UCSD-AML1 (cell line): ENCODE data around the gene DLK2.
"Not testable (repeated sequence)": the region's sequence is repeated elsewhere in the genome, so short reads cannot be mapped to it uniquely, and the experiment has no call there.

Experiments
- DNase-seq: peaks from one replicate; lab custom pipeline; 2025; ENCODE audit not compliant: unreplicated experiment; lab: John Stamatoyannopoulos, UW

Gene DLK2

DNA sequence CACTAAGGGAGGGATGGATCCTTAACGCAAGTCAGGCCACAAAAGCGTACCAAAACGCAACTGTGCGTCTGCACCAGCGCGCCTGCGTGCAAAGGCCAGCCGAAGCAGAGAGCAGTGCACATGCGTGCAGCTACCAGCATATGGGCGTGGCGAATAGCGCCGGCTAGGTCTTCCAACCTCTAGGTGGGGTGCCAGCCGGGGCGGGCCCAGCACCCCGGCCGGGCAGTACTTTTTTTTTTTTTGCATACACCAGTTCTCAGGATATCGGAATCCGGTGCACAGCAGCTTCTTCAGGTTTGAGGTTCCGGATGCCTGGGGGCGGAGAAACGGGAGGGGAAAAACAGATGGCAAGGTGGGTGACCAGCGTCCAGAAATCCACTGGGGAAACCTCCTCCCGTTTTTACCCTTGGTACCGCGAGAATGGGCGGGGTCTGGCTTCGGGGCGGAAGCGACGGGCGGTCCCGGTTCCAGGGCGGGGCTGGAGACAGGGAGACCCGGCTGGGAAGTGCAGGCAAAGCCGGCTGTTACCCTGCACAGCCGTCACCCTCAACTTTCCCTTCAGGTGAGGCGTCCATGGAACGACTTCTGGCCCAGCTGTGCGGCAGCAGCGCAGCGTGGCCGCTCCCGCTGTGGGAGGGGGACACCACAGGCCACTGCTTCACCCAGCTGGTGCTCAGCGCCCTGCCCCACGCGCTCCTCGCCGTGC is 27.8 kb downstream of the DLK2 start, which contains the start of gene ABCC10:
ABCC10 (plus strand) TSS at position 136 of the 706 bp plus-strand sequence; CDS start at position 574, 438 bp downstream.
- DNase-seq = peak; percentile 96

DNA sequence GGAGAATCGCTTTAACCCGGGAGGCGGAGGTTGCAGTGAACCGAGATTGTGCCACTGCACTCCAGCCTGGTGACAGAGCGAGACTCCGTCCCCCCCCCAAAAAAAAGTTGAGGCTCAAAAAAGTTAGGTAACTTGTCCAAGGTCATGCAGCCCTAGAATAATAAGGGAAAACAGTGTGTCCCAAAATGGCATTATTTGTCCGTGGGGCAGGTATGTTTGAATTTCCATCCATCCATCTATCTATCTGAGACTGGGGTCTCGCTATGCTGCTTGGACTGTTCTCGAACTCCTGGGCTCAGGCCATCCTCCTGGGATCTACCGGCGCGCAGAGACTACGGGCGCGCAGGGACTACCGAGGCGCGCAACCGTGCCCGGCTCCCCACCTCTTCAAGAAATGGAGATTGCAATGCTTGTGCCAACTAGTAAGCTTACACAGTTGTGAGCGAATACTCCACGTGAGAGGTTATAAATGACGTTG is 28.4 kb downstream of the DLK2 start:
- DNase-seq = no peak

DNA sequence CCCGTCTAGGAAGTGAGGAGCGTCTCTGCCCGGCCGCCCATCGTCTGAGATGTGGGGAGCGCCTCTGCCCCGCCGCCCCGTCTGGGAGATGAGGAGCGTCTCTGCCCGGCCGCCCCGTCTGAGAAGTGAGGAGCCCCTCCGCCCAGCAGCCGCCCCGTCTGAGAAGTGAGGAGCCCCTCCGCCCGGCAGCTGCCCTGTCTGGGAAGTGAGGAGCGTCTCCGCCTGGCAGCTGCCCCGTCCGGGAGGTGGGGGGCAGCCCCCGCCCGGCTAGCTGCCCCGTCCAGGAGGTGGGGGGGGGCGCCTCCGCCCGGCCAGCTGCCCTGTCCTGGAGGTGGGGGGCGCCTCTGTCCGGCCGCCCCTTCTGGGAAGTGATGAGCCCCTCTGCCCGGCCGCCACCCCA is 30.3 kb downstream of the DLK2 start:
- not testable (repeated sequence) for DNase-seq

DNA sequence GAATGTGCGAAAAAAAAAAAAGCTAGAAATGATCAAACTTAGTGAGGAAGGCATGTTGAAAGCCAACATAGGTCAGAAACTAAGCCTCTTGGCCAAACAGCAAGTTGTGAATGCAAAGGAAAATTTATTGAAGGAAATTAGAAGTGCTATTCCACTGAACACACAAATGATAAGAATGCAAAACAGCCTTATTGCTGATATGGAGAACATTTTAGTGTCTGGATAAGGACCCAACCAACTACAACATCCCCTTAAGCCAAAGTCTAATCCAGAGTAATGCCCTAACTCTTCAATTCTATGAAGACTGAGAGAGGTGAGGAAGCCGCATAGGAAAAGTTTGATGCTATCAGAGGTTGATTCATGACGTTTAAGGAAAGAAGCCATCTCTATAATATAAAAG is 33.5 kb downstream of the DLK2 start:
- DNase-seq = no peak

DNA sequence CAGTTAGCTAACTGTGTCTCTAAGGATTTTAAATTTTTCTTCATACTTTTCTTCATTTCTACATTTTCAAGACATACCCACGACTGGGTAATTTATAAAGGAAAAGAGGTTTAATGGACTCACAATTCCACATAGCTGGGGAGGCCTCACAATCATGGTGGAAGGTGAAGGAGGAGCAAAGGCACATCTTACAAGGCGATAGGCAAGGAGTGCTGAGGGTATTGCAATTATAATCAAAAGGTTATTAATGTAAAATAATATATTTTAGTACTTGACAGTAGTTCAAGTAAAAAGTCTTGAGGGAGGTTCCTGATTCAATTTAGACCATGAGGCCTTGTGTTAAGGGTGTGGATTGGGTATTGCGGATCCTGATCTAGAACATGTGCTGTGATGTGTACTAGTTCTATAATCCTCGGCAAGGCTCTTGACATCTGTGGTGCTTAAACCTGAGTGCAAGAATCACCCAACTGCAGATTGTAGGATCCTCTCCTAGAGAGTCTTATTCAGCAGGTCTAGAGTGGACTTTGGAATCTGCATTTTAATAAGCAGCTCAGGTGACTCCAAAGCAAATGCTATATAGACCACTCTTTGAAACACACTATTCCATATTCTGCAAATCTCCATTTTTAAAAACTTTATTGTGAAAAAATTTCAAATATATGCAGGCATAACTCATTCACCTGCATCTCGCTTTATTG is 35.2 kb downstream of the DLK2 start:
- no peak for DNase-seq

DNA sequence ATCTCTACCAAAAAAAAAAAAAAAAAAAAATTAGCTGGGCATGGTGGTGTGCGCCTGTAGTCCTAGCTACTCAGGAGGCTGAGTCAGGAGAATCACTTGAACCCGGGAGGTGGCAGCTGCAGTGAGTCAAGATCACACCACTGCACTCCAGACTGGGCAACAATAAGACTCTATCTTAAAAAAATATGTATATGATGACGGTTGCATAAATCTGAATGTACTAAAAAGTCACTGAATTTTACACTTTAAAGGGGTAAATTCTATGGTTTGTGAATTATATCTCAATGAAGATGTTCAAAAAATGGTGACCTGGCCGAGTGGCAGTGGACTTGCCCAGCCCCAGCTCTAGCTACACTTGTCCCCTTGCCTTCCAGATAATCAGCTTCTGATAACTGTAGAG is 38.4 kb downstream of the DLK2 start:
- DNase-seq = no peak

DNA sequence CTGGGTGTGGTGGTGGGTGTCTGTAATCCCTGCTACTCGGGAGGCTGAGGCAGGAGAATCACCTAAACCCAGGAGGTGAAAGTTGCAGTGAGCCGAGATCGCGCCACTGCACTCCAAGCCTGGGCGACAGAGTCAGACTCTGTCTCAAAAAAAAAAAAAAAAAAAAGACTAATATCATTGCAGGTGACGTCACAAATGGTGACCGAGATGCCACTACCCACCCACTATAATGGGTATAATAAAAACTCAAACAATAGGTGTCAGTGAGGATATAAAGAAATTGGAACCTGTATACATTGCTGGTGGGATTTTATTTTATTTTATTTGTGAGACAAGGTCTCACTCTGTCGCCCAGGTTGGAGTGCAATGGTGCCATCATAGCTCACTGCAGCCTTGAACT is 40.1 kb downstream of the DLK2 start:
- not testable (repeated sequence) for DNase-seq

DNA sequence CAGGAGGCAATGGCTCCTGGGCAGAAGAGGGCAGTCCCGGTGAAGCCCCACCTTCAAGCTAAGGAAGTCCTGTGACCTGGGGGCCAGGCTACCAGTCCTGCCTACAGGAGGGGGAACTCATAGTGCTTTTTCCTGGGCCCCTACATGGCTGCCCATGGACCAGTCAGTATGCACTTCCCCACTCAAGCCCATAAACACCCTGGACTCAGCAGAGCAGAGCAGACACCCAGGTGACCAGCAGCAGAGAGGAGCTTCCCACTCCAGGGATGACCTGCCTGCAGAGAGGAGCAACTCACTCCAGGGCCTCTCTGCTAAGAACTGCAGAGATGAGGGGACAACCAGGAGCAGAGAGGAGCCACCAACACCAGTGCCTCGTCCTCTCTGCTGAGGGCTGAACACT is 42.3 kb downstream of the DLK2 start:
- DNase-seq = no peak

DNA sequence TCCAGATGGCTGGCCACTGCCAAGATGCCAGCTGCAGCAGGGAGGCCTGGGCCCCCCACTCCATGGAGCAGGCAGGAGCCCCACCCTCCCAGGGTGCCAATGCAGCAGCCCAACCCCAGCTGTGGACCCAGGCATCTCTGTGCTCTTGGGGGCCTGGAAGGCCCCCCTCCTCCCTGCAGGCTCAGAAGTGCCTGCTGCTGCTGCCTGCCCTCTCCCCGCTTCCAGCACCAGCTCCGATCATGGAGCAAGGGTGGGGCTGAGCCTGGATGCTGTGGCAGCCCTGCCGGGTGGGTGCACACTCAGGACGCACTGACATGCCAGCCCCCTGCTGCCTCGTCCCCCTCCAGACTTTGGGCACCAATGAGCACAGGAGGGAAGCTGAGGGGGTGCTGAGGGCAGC is 42.8 kb downstream of the DLK2 start:
- DNase-seq = no peak

DNA sequence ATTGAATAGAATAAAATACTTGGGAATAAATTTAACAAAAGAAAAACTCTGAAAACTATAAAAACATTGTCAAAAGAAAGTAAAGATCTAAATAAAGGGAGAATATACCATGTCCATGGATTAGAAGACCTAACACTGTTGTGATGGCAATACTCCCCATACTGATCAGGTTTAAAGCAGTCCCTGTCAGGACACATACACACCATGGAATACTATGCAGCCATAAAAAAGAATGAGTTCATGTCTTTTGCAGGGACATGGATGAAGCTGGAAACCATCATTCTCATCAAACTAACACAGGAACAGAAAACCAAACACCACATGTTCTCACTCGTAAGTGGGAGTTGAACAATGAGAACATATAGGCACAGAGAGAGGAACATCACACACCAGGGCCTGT is 44.6 kb downstream of the DLK2 start:
- not testable (repeated sequence) for DNase-seq

DNA sequence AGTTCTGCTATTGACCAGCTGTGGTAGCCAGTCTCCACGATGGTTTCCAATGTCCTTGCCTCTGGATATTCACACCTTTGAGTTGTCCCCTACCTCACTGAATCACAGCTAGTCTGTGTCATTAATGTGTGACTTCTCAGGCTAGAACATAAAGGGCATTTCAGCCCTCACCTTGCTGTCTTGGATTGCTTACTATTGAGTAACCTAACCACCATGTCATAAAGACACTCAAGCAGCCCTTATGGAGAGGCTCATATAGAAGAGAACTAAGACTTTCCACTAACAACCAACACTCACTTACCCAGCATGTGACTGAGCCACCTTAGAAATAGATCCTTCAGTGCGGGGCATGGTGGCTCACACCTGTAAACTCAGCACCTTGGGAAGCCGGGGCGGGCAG is 47.1 kb downstream of the DLK2 start:
- no peak for DNase-seq

DNA sequence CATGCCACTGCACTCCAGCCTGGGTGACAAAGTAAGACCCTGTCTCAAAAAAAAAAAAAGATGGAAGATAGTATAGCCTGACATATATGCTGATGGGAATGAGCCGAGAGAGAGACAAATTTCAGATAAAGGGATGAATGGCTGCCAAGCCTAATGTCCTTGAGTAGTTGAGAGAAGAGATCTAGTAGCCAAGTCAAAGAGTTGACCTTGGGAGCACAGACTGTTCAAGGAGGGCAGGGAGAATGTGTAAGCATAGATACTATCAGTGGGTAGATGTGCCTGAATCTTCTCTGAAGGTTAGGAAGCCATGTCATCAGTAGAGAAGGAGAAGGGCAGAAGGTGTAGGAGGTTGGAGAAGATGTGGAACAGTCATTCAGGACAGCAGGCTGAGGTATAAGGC is 48.1 kb downstream of the DLK2 start:
- DNase-seq = no peak

DNA sequence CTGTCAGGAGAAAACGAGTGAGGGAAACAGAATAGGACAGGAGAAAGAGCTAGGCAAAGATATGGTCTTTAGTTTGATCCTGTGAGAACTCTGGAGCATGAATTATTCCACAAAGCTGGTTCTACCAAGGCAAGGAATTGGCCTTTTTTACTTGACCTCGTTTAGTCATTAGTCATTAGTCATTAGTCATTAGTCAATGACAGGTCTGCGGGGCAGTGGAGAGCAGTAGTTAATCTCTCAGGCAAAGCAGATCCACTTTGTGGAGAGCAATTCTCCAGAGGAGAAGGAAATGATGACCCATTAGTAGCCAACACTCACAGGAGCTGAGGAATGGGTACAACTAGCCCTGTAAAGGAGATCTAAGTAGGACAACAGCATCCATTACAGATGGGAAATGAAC is 50.0 kb downstream of the DLK2 start:
- DNase-seq = no peak

DNA sequence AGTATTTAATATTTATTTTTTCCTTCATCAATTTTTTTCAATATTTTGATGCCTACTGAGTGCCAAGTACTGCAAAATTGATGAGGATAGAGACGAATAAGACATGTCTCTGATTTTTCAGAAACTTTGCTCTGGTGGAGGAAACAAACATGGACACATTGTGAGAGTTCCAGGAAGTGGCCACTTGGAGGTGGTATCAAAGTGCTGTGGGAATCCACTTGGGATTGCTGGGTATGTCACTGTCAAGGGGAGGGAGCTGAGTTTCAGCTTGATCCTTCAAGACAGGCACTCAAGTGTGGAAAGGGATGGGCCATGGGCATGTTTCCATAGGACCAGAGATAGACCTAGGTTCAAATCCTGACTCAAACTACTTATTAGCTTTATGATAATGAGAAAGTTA is 52.5 kb downstream of the DLK2 start:
- DNase-seq = no peak

DNA sequence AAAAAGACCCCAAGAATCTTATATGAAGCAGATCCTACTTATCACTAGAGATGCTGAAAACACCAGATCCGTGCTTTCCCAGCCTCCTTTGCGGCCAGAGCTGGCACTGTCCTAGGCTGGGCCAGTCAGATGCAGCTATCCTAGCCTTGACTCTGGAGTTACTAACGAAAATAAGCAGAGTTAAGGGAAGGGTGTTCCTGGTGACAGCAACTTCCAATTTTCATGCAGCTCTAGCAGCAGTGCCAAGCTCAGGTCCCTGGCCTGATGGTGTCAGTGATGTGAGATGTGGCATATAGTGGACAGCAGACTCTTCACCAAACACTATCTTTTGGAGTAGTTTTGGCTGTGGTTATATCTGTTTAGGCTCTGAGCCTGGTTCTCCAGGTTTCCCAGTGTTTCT is 53.6 kb downstream of the DLK2 start:
- no peak for DNase-seq
